Cerebellar cortex (tissue), 1 donor: Measurements from ENCODE around the gene IPCEF1.

ENCODE experiments used
- DNase-seq: peaks from one replicate; pipeline ENCODE4 v3.0.0-alpha.2; 2015; ENCODE audit warnings: low spot score

The IPCEF1 gene, protein sequence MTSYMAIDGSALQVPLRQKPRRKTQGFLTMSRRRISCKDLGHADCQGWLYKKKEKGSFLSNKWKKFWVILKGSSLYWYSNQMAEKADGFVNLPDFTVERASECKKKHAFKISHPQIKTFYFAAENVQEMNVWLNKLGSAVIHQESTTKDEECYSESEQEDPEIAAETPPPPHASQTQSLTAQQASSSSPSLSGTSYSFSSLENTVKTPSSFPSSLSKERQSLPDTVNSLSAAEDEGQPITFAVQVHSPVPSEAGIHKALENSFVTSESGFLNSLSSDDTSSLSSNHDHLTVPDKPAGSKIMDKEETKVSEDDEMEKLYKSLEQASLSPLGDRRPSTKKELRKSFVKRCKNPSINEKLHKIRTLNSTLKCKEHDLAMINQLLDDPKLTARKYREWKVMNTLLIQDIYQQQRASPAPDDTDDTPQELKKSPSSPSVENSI

DNA sequence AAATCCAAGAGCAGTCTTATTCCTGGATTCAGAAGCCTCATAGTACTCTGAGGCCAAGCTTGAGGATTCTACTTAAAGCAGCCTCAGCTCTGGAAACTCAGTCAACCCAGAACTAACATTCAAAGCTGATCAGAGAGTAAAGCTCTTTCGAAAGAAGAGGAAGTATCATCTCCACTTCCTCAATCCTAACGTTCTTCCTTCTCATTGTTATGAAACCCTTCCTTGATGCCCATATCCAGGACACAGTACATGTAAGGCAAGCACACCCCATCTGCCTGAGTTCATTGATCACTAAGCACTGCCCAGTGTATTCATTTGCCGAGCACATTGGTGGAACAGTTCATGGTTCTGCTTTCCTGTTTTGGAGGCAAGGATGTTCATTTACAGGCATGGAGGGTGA lies at the start of gene IPCEF1:
TSS of gene IPCEF1 (minus strand) at position 114 of the 400 bp plus-strand sequence. CDS start 90,856 bp downstream, outside the sequence.
- no peak for DNase-seq

DNA sequence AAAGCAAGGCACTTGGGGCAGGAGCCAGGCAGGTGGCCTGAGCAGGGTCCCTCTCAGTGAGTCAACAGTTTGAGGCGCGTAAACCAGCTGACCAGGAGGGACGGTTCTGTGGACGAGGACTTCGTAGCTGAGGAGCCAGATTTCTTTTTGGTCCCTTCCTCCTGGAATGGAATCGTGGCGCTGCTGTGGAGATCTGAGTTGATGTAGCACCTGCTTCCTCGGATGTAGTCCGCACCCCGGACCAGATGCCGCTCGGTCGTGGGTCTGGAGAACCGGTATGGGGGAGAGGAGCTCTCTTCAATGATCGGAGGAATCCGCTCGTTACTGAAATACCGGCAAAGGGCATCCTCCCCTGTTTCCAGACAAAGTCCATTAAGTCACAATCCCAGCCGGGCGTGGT lies 49.7 kb upstream of the IPCEF1 start:
- no peak for DNase-seq

GRCh38 chr6:154404791-154405400 lies 48.3 kb upstream of the IPCEF1 start:
- DNase-seq = no peak

- DNase-seq = no peak
Measured at GRCh38 chr6:154403788-154404187, 47.2 kb upstream of the IPCEF1 start.

GRCh38 chr6:154402081-154402780 lies 45.6 kb upstream of the IPCEF1 start:
- no peak for DNase-seq

- no peak for DNase-seq
Measured at GRCh38 chr6:154399097-154399496, 42.5 kb upstream of the IPCEF1 start.

GRCh38 chr6:154397491-154398195 lies 41.0 kb upstream of the IPCEF1 start:
- DNase-seq = no peak

DNA sequence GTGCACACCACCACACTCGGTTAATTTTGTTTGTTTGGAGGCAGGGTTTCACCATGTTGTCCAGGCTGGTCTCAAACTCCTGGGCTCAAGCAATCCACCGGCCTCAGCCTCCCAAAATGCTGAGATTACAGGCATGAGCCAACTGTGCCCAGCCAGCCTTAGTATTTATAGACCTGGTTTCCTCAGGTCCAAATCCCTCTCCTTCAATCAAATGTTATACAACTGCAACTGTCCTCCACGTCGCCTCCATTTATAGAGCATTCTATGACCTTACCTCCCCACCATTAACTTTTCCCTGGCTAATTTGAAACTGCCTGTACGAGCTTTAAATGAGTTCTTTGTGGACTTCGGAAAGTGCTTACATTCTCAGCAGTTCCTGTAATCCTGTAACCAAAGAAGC lies 39.3 kb upstream of the IPCEF1 start:
- DNase-seq = no peak

DNA sequence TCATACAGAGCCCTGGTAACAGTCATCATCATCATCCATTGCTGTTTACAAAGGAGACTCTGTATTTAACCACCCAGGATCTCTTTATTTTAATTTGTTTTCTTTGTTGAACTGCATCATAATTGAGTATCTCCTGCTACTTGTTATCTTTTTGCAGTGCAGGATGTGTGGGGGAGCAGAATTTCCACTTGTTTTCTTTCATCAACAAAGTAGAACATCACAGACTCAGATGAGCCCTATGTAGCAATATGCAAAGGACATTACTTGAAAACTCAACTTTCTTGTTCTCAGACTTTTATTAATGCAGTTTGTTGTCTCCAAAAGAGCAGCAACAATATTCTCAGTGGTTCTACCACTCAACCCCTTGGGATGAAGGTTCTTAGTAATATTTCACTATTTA lies 38.7 kb upstream of the IPCEF1 start:
- no peak for DNase-seq

GRCh38 chr6:154394571-154394970 lies 38.0 kb upstream of the IPCEF1 start:
- no peak for DNase-seq

DNA sequence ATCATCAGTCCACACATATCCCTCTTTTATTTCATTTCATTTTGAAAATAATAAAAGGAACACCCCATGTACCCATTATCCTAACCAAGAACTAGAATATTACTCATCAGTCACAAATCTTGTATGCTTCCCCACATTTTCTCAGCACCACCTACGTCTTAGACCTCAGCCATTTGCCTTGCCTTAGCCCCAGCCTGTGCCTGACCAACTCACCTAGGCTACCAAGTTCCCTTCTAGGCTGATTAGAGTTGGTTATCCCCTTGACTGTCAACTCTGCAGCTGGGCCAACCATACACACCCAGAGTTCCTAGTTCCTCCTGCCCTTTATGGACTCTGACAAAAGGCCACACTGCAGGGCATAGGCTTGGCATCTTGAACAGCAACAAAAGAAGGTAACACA lies 33.4 kb upstream of the IPCEF1 start:
- DNase-seq = no peak

- no peak for DNase-seq
Measured at GRCh38 chr6:154388803-154389202, 32.2 kb upstream of the IPCEF1 start.

DNA sequence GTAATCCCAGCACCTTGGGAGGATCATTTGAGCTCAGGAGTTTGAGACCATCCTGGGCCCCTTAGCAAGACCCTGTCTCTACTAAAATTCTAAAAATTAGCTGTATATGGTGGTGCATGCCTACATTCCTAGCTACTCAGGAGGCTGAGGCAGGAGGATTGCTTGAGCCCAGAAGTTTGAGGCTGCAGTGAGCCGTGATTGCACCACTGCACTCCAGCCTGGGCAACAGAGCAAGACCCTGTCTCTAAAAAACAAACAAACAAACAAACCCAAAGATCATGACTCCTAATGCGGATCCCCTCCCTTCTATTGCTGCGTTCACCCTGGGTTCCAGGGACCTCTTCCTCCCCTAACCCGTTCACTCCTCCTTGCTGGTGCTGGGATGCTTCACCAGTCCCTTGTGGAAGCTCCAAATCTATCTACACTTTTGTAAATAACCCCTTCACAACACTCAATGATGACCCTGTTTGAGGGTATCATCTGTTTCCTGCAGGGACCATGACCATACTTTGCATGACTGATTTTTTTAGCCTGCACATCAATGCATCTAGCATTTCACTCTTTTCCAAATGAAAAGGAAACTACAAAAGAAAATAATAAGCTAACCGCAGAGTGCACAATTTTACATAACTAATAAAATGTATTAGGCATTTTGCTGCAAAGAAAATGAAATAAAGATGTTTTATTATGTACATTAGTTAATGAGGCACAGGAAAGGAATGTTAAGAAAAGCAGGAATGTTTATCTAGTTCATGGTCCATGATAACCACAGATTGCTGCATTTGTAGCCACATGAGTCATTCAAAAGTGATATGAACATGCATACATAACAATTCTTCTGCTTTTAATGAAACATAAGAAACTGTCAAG lies 30.5 kb upstream of the IPCEF1 start:
- no peak for DNase-seq

- no peak for DNase-seq
Measured at GRCh38 chr6:154384191-154384590, 27.6 kb upstream of the IPCEF1 start.

GRCh38 chr6:154383273-154383672 lies 26.7 kb upstream of the IPCEF1 start:
- DNase-seq = no peak

DNA sequence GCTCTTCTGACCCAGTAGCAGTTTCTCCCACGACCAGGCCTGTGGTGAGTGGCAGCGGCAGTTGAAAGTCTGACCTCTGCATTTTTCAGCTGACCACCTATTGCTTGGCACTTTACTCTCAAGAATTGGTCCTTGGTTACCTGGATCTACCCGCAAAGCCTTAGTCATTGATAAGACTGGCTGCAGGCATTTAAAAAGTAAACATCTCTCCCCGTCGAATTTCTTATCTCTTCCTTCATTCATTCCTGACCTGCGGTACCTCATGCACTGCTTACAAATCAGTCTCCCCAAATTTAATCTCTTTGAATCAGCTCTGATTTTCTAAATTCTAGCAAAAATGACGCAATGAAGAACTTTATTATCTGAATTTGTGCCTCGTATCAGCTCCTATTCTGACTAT lies 26.1 kb upstream of the IPCEF1 start:
- DNase-seq = no peak

DNA sequence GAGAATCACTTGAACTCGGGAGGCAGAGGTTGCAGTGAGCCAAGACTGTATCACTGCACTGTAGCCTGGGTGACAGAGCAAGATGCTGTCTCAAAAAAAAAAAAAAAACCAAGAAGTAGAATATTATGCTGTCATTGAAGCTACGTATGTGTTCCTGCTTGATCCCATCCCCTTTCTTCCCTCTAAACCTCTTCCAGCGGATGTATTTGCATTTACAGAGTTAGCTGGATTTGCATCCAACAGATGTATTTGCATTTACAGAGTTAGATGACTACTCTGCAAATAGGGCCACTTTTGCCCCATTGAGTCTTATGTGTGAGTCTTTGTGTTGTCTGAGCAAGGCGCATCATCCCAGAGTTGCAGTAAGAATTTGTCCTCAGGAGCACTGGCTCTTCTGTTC lies 24.9 kb upstream of the IPCEF1 start:
- no peak for DNase-seq

GRCh38 chr6:154380741-154381140 lies 24.1 kb upstream of the IPCEF1 start:
- DNase-seq = no peak

DNA sequence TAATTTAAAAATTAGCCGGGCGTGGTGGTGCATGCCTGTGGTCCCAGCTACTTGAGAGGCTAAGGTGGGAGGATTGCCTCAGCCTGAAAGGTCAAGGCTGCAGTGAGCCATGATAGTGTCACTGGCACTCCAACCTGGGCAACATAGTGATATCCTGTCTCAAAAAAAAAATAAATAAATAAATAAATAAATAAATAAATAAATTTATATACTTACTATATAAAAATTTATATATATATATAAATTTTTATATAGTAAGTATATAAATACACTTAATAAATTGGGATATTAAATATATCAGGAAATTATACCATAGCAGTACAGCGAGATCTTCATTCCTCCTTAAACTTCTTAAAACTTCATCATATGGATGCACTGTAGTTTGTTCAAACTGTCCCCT lies 23.0 kb upstream of the IPCEF1 start:
- DNase-seq = no peak

DNA sequence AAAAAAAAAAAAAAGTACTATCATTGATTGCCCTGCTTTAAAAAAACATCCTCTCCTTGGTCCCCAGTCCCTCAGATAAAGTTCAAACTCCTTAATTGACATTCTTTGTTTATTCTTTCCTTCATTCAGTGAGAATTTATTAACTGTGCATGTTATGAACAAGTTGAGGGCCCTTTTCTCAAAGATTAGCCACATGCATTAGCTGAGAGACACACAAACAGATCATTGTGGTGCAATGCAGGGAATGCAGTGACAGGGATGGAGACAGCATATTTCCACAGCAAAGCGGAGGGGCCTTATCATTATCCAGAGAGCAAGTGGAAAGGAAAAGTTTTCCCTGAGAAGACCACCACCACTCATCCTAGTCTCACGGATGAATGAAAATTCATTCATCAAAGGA lies 21.9 kb upstream of the IPCEF1 start:
- DNase-seq = no peak

GRCh38 chr6:154377726-154378125 lies 21.1 kb upstream of the IPCEF1 start:
- DNase-seq = no peak
